ENCODE results near the gene AK4. TPM values are rescaled to one million over a fixed set of nuclear protein-coding genes. Genes with fewer than 3 reads are reported as not detected.

The AK4 gene
- total RNA-seq, 1 donor from 2014 or later, result 153 TPM

- ATAC-seq (no peak), DNase-seq (ENCODE audit: low spot score) (no peak)
These were observed 121.6 kb downstream of the AK4 start for GRCh38 chr1:65269612-65270011.

GRCh38 chr1:65276197-65276939, 128.4 kb downstream of the AK4 start:
- no peak for ATAC-seq
- DNase-seq (ENCODE audit: low spot score), result no peak

- DNase-seq (ENCODE audit: low spot score) (no peak), ATAC-seq (no peak)
These were observed 129.8 kb downstream of the AK4 start for GRCh38 chr1:65277605-65278347.

- no peak for ATAC-seq
- DNase-seq (ENCODE audit: low spot score), result no peak
These were observed 130.5 kb downstream of the AK4 start for GRCh38 chr1:65278376-65279069.

GRCh38 chr1:65279070-65279779, 131.2 kb downstream of the AK4 start:
- DNase-seq (ENCODE audit: low spot score), result no peak

More at GRCh38 chr1:65279070-65279779, 131.2 kb downstream of the AK4 start:
- no peak for ATAC-seq

Other genes with a start within 250 kb of the AK4 start
- 43.3 TPM for gene JAK1, start 181.7 kb upstream of the AK4 start, total RNA-seq
- gene DNAJC6, start 161.3 kb downstream of the AK4 start, total RNA-seq, result 0.25 TPM

Measured in left lobe of liver (tissue), 2 donors.